ENCODE results near the gene CDX1.

The CDX1 gene

DNA sequence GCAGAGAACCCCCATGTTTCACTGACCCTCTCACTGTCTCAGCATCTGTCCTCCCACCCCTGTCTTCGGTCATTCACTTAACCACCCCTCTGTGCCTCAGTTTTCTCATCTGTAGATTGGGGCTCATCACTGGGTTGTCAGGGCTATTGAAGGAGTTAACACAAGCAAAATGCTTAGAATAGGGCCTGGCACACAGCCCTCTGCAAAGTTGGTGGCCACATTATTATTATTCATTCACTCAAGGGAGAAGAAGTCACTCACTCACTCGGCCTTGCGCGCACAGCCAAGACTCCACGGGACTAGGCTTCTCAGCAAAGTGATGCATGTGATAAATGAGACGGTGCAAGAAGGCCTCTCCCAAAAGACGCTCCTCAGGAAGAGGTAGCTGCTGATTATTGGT, 18.9 kb upstream of the CDX1 start:
- Histone ChIP-seq H3K9me3 (ENCODE audit: control insufficient read depth, low read length) (no peaks in the 10 kb centered on the region), H3K4me1 (ENCODE audit: control insufficient read depth, insufficient read depth, low read length, poor library complexity, severe bottlenecking) (peaks cover 62% of the 10 kb centered on the region), H3K27ac (ENCODE audit: low read depth, low read length, severe bottlenecking) (no peak overlapping the region), H3K36me3 (ENCODE audit: control insufficient read depth, insufficient read depth, low read length) (peaks cover 29% of the 10 kb centered on the region), H3K4me3 (ENCODE audit: extremely low read depth, insufficient read depth, low read length, poor library complexity, severe bottlenecking) (no peak overlapping the region)
- 95 to 100% methylated on average over 6 to 7 of the region's 7 CpGs for WGBS, 2 experiments (ENCODE audit: insufficient coverage in 2 of 2)

DNA sequence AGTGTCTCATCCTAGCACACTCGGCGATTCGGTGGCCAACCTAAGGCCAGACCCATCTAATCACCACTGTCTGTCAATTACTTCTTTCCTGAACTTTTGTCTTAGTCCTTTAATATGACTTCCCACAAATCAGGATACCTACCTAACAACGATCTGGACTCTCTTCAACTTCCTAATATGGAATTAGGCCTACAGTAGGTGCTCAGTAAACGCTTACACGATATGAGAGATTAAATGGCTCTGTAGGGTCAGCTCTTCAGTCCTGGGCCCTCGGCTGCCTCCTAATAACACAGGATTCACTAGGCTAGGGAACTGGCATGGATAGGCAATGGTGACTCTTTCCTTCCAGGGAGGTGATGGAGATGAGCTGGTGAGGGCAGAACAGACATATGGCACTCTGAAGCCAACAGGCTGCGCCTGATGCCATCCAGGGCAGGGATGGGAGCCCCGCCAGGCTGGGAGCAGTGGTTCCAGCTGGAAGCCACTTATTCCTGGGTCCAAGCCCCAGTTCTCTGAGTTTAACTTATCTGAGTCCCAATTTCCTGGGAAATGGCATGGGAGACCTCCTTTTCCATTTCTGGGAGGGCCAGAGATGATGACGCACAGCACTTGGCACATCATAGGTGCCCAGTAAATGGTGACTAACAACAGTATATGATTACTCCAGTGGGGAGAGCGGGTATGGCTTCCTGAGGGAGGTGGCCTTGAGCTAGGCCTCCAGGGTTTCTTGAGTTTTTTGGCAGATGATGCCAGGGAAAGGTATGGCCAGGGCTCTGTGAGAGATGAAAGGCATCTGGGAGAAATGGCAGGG, 18.3 kb upstream of the CDX1 start:
- peaks cover 32% of the 10 kb centered on the region for H3K36me3 ChIP-seq (ENCODE audit: control insufficient read depth, insufficient read depth, low read length)
- no peak overlapping the region for H3K4me3 ChIP-seq (ENCODE audit: extremely low read depth, insufficient read depth, low read length, poor library complexity, severe bottlenecking)
- H3K27ac ChIP-seq (ENCODE audit: low read depth, low read length, severe bottlenecking) = no peak overlapping the region
- H3K4me1 ChIP-seq (ENCODE audit: control insufficient read depth, insufficient read depth, low read length, poor library complexity, severe bottlenecking) = peaks cover 62% of the 10 kb centered on the region
- no peaks in the 10 kb centered on the region for H3K9me3 ChIP-seq (ENCODE audit: control insufficient read depth, low read length)
- 95 to 98% methylated on average over 10 to 11 of the region's 11 CpGs for WGBS, 2 experiments (ENCODE audit: insufficient coverage in 2 of 2)

DNA sequence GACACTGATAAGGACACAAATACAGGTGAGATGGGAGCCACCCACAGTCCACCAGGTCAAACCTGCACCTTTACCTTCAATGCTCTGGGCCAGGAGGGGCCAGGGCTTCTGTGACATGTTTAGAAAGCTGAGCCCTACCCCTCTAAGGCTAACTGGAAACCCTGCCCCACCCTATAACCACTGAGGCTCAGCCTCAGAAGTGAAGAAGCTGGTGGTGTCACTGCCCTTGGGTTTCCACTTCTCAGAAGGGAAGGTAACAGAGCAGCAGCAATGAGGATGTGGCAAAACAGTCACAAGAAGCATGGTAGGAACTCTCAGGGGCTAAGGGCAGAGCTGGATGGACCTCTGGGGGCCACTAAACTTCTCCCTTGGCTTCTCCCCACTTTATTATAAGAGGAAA, 17.0 kb upstream of the CDX1 start:
- peaks cover 32% of the 10 kb centered on the region for H3K36me3 ChIP-seq (ENCODE audit: control insufficient read depth, insufficient read depth, low read length)
- no peak overlapping the region for H3K4me3 ChIP-seq (ENCODE audit: extremely low read depth, insufficient read depth, low read length, poor library complexity, severe bottlenecking)
- peaks cover 61% of the 10 kb centered on the region for H3K4me1 ChIP-seq (ENCODE audit: control insufficient read depth, insufficient read depth, low read length, poor library complexity, severe bottlenecking)
- no peaks in the 10 kb centered on the region for H3K9me3 ChIP-seq (ENCODE audit: control insufficient read depth, low read length)
- H3K27ac ChIP-seq (ENCODE audit: low read depth, low read length, severe bottlenecking) = no peak overlapping the region

DNA sequence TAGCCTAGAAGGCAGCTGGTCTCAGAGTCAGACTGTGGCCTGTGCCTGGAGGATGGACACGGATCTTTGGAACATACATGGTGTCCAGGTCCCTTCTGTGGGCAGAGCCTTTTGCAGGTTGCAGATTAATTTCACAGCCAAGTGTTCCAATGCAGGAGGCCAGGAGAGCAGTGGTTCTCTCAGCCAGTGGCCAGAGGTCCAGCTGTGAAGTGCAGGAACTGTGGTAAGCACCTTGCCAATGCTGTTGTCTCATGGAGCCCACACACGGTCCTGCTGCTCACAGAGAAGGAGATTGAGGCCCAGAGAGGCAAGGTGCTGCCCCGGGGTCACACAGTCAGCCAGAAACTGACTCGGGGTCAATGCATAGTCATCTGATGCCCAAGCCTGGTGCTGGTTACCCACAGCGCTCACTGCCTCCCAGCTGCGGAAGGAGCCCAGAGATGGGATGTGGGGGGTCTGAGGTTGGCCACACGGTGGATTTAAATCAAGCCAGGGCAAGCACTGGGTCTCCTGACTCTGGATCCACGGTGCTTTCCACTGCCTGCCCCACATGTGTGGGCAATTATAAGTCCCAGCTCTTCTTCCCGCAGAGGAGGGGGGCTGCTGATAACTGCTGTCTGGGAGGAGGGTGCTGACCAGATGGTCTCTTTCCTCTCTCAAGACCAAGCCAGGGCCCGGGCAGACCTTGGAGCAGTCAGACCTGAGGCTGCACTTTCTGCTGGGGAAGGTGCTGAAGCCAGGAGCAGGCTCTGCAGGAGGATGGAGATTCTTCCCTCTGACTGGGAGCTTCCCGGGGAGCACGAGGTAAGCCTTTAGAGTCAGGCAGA, 13.7 kb upstream of the CDX1 start:
- Histone ChIP-seq H3K36me3 (ENCODE audit: control insufficient read depth, insufficient read depth, low read length) (peaks cover 27% of the 10 kb centered on the region), H3K27ac (ENCODE audit: low read depth, low read length, severe bottlenecking) (no peak overlapping the region), H3K9me3 (ENCODE audit: control insufficient read depth, low read length) (no peaks in the 10 kb centered on the region), H3K4me1 (ENCODE audit: control insufficient read depth, insufficient read depth, low read length, poor library complexity, severe bottlenecking) (peaks cover 56% of the 10 kb centered on the region), H3K4me3 (ENCODE audit: extremely low read depth, insufficient read depth, low read length, poor library complexity, severe bottlenecking) (no peak overlapping the region)
- WGBS, 2 experiments (ENCODE audit: insufficient coverage in 2 of 2) = 74 to 85% methylated on average over 9 of the region's 12 CpGs

DNA sequence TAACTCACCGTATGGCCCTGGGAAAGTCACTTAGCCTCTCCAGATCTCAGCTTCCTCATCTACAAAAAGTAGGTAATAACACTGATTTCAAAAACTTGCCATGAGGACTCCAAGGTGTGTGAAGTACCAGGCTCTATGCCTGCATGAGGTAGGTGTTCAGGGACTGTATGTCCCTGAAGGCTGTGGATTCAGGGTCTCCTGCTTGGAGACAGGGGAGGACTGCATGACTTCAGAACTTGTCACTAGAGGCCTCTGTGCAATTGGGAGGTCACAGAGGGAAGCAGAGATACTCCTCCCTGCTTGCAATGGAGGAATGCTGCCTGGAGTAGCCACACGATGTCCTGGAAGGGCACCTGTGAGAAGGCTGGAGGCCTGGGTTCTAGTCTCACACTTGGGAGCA, 13.1 kb upstream of the CDX1 start:
- H3K27ac ChIP-seq (ENCODE audit: low read depth, low read length, severe bottlenecking) = no peak overlapping the region
- WGBS, 2 experiments (ENCODE audit: insufficient coverage in 2 of 2) = 49 to 75% methylated on average over 1 to 2 of the region's 2 CpGs
- peaks cover 24% of the 10 kb centered on the region for H3K36me3 ChIP-seq (ENCODE audit: control insufficient read depth, insufficient read depth, low read length)
- peak overlapping the region; percentile 54 for H3K4me3 ChIP-seq (ENCODE audit: extremely low read depth, insufficient read depth, low read length, poor library complexity, severe bottlenecking)
- H3K9me3 ChIP-seq (ENCODE audit: control insufficient read depth, low read length) = no peaks in the 10 kb centered on the region
- peaks cover 62% of the 10 kb centered on the region for H3K4me1 ChIP-seq (ENCODE audit: control insufficient read depth, insufficient read depth, low read length, poor library complexity, severe bottlenecking)

DNA sequence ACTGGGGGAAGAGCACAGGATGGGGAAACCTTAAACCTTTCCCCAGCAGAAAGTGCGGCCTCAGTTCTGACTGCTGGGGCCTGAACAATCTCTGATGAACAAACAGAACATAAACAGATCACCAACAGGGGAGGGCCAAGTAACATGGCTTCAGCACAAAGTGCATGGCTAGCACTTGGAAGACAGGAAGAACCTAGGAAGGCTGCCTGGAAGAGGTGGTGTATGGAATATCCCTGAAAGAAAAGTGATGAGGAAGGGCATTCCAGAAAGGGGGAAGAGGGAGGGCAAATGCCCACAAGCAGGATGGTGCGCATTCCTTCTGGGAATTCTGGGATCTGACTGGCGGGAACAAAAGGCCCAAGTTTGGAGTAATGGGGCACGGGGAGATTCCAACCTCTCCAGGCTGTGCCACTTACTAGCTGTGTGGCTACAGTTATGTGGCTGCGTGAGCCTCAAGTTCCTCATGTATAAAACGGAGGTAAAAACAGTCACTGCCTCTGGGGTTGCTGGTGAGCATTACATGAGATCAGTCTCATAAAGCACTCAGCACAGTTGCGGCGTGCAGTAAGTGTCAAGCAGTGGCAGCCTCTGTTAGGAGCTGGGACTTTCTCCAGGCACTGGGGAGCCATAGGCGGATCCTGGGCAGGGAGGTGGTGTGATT, 12.5 kb upstream of the CDX1 start:
- no peaks in the 10 kb centered on the region for H3K9me3 ChIP-seq (ENCODE audit: control insufficient read depth, low read length)
- peaks cover 18% of the 10 kb centered on the region for H3K36me3 ChIP-seq (ENCODE audit: control insufficient read depth, insufficient read depth, low read length)
- 85 to 88% methylated on average over 8 of the region's 9 CpGs for WGBS, 2 experiments (ENCODE audit: insufficient coverage in 2 of 2)
- peak overlapping the region; percentile 71 for H3K27ac ChIP-seq (ENCODE audit: low read depth, low read length, severe bottlenecking)
- peaks cover 62% of the 10 kb centered on the region for H3K4me1 ChIP-seq (ENCODE audit: control insufficient read depth, insufficient read depth, low read length, poor library complexity, severe bottlenecking)
- H3K4me3 ChIP-seq (ENCODE audit: extremely low read depth, insufficient read depth, low read length, poor library complexity, severe bottlenecking) = peak overlapping the region; percentile 54

DNA sequence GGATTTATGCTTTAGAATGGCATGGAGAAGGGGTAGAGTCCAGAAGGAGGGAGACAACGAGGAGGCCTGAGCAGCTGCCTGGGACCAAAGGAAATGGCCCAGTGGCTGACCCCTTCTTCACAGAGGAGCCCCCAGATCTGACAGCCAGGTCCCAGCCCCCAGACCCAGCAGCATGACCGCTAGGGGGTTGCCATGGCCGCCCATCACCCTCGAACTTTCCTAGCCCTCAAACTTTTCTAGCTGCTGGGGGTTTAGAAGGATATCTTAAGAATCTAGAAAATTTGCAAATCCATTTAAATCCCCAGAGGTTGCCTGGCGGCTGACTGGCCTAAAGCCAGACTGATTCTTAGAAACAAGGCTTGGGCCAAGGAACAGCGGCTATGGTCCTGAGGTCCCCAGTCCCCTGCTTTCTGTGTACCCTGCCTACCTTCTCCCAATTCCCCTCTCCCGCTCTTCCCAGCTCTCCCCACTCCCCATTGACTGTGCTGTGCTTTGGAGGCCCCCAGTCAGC, 11.9 kb upstream of the CDX1 start:
- peak overlapping the region; percentile 54 for H3K4me3 ChIP-seq (ENCODE audit: extremely low read depth, insufficient read depth, low read length, poor library complexity, severe bottlenecking)
- H3K9me3 ChIP-seq (ENCODE audit: control insufficient read depth, low read length) = no peaks in the 10 kb centered on the region
- H3K27ac ChIP-seq (ENCODE audit: low read depth, low read length, severe bottlenecking) = peak overlapping the region; percentile 71
- H3K36me3 ChIP-seq (ENCODE audit: control insufficient read depth, insufficient read depth, low read length) = peaks cover 15% of the 10 kb centered on the region
- WGBS, 2 experiments (ENCODE audit: insufficient coverage in 2 of 2) = 16 to 24% methylated on average over 2 to 3 of the region's 7 CpGs
- H3K4me1 ChIP-seq (ENCODE audit: control insufficient read depth, insufficient read depth, low read length, poor library complexity, severe bottlenecking) = peaks cover 60% of the 10 kb centered on the region

DNA sequence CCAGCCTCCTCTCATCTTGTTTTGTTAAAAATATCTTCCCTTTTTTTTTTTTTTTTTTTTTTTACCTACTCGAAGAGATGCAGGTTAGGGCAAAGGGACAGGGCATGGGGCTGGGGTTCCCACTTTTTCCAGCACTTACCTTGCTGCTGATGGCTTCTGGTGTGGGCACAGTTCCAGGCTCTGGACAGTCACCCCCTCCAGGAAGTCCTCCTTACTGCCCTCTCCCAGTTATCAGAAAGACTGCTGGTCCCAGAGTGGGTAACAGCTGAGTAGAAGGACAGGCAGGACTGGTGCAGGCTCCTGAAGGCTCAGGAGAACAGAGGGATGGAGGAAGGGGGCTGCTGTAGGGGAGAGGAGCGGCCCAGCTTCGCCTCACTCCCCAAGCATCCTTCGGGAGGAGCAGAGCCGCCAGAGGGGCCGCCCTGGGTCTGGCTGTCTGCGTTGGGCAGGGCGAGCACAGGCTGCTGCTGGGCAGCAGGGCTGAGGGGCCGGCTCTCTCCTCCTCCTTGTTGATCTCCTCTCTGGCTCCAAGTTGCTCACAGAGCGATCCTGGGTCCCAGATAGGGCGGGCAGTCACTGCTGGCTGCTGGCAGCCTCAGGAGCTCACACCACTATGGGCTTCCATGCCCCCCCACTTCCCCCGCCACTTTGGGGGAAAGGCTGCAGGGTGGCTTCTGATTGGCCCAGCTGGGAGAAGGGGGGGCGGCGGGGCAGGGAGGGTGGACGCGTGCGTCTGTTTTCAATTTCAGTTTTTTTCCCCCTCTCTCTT, 11.1 kb upstream of the CDX1 start, which contains the start of gene PDGFRB:
Gene PDGFRB, minus strand, starts transcription at position 588 of the 769 bp plus-strand sequence. CDS start 18,798 bp downstream, outside the sequence.
- 11 to 13% methylated on average over 6 to 10 of the region's 17 CpGs for WGBS, 2 experiments (ENCODE audit: insufficient coverage in 2 of 2)
- H3K36me3 ChIP-seq (ENCODE audit: control insufficient read depth, insufficient read depth, low read length) = peaks cover 15% of the 10 kb centered on the region
- peak within 1 kb of the TSS; percentile 54 for H3K4me3 ChIP-seq (ENCODE audit: extremely low read depth, insufficient read depth, low read length, poor library complexity, severe bottlenecking)
- no peaks in the 10 kb centered on the region for H3K9me3 ChIP-seq (ENCODE audit: control insufficient read depth, low read length)
- H3K4me1 ChIP-seq (ENCODE audit: control insufficient read depth, insufficient read depth, low read length, poor library complexity, severe bottlenecking) = peaks cover 67% of the 10 kb centered on the region
- peak within 1 kb of the TSS; percentile 84 for H3K27ac ChIP-seq (ENCODE audit: low read depth, low read length, severe bottlenecking)

DNA sequence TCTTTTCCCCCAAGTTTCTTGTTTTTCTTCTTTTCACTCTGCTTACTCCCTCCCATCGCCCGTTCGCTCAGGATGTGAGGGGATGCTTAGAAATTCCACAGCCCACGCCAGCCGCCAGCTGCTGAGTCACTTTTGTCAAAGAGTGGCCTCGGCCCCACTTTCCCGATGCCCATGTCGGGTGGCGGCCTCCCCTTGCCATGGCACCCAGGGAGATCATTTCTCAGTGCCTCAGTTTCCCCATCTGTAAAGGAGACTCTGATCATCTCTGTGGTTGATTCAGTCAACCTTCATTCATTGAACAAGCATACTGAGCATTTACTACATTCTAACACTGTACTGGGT, 10.6 kb upstream of the CDX1 start:
- no peaks in the 10 kb centered on the region for H3K9me3 ChIP-seq (ENCODE audit: control insufficient read depth, low read length)
- peak overlapping the region; percentile 54 for H3K4me3 ChIP-seq (ENCODE audit: extremely low read depth, insufficient read depth, low read length, poor library complexity, severe bottlenecking)
- H3K27ac ChIP-seq (ENCODE audit: low read depth, low read length, severe bottlenecking) = peak overlapping the region; percentile 84
- H3K4me1 ChIP-seq (ENCODE audit: control insufficient read depth, insufficient read depth, low read length, poor library complexity, severe bottlenecking) = peaks cover 68% of the 10 kb centered on the region
- whole genome bisulfite sequencing, 2 experiments (ENCODE audit: insufficient coverage in 2 of 2) = 35 to 47% methylated on average over 4 to 6 of the region's 9 CpGs
- peaks cover 10% of the 10 kb centered on the region for H3K36me3 ChIP-seq (ENCODE audit: control insufficient read depth, insufficient read depth, low read length)

DNA sequence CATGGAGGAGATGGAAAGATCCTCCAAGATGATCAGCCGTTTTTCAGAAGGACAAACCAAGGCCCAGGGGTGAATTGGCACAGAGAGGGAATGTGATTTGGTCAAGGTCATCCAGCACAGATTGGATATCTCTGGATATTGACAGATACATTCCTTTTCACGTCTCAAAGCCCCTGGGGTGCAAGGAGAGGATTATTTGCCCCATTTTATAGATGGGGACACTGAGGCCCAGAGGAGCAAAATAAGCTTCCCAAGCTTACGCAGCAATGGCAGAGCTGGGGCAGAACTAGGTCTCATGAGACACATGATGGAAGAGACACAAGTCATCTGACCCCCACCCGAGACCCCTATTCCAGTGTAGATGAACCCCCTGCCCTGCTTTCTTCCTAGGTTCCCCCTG, 10.0 kb upstream of the CDX1 start:
- Histone ChIP-seq H3K4me3 (ENCODE audit: extremely low read depth, insufficient read depth, low read length, poor library complexity, severe bottlenecking) (no peak overlapping the region), H3K4me1 (ENCODE audit: control insufficient read depth, insufficient read depth, low read length, poor library complexity, severe bottlenecking) (peaks cover 68% of the 10 kb centered on the region), H3K9me3 (ENCODE audit: control insufficient read depth, low read length) (no peaks in the 10 kb centered on the region), H3K36me3 (ENCODE audit: control insufficient read depth, insufficient read depth, low read length) (peaks cover 5% of the 10 kb centered on the region), H3K27ac (ENCODE audit: low read depth, low read length, severe bottlenecking) (no peak overlapping the region)
- WGBS, 2 experiments (ENCODE audit: insufficient coverage in 2 of 2) = 88 to 92% methylated on average over 3 to 4 of the region's 4 CpGs
